ENCODE data around the gene TTLL4.

The TTLL4 gene

DNA sequence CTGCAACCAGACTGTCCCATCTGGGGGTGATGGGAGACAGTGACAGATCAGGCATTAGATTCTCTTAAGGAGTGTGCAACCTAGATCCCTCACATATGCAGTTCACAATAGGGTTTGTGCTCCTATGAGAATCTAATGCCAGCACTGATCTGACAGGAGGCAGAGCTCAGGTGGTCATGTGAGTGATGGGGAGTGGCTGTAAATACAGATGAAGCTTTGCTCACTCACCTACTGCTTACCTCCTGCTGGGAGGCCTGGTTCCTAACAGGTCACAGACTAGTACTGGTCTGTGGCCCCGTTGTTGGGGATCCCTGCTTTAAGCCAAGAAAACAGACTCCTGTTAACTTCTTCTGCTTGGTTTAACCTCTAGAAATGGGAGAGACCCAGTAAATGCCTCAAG lies 74.5 kb downstream of the TTLL4 start:
- no peak for DNase-seq

GRCh38 chr2:218786133-218786532 lies 75.5 kb downstream of the TTLL4 start:
- DNase-seq: no peak

- DNase-seq: no peak
These were observed 78.1 kb downstream of the TTLL4 start for GRCh38 chr2:218788529-218789255.

DNA sequence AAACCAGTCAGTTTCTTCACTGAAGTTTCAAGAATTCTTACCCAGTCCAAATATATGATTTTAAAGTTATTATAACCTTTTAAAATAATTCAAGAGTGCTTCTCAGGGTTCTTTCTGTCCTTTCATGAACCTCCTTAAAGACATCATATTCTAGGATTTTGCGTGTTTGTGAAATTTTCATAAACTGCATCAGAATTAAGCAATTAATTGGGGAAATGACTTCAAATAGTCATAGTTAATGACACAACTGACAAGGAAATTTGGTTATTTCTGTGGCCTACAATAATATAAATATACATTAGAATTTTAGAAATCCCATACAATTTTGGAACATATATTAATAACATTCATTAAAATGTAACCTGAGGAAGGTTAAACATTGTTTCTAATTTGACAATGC lies 81.8 kb downstream of the TTLL4 start:
- DNase-seq: no peak

- DNase-seq: no peak
These were observed 86.1 kb downstream of the TTLL4 start for GRCh38 chr2:218796691-218797090.

- no peak for DNase-seq
These were observed 88.3 kb downstream of the TTLL4 start for GRCh38 chr2:218798767-218799504.

DNA sequence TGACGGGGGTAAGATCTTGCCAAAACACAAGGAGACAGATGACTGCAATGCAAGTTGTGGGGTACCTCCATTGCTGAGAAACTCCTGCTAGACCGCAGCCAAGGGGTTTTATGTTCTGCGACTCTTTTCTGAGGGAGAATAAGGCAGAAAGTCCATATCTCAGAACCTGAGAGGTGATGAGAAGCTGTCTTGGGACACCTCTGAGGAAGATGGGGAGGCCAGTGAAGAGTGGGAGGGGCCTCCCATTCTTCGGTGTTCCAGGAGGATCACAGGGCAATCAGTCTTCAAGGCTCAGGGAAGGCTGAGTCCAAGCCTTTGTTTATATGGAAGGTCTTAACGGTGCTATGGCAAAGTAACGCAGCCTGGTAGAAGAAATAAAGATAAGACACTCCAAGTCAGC lies 89.4 kb downstream of the TTLL4 start:
- DNase-seq: no peak

DNA sequence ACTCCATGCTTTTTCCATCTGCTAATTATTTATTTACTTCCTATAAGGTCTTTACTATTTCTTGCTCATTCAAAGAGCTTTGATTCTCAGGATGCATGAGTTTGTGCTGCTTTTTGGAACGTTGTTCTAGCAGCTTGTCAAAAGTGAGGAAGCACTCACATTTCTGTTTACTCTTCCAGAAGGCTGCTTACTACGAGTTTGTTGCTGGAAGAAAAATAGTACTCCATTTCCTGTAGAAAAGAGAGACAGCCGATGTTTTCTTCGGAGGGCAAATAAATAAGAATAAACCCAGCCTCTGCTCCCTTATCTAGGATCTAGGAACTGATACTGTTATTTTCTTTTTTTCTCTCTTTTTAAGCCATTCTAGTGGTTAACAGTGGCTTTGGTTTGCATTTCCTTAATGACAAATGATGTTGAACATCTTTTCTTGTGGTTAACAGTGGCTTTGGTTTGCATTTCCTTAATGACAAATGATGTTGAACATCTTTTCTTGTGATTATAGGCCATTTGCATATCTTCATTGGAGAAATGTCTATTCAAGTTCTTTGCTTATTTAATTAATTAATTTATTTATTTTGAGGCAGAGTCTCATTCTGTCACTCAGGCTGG lies 91.9 kb downstream of the TTLL4 start:
- DNase-seq: no peak

DNA sequence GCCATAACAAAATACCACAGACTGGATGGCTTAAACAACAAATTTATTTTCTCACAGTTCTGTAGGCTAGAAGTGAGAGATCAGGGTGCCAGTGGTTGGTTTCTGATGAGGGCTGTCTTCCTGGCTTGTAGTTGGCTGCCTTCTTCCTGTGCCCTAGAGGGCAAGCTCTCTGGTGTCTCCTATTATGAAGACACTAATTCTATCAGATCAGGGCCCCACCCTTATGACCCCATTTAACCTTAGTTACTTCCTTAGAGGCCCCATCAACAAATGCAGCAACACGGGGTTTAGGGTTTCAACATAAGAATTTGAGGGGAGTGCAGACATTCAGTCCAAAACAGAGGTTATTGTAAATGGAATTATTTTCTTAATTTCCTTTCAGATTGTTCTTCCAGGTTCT lies 94.2 kb downstream of the TTLL4 start:
- DNase-seq: no peak
